HEK293 (cell line): ENCODE results near the gene KRT73.

Experiments used
- CTCF ChIA-PET: fragments of 350-600 bp; formaldehyde crosslinking; extraction: SDS; loops from one replicate; lab custom pipeline; 2021; ENCODE audit warnings: antibody characterized with exemption; lab: Yijun Ruan, JAX
- POLR2A ChIA-PET: fragments of 300-600 bp; formaldehyde crosslinking; extraction: SDS; loops from one replicate; lab custom pipeline; 2020; ENCODE audit warnings: antibody characterized with exemption, inconsistent platforms; lab: Yijun Ruan, JAX
- H3K27ac ChIP-seq: fragments of 200-500 bp; sonication (Bioruptor generic); 2 replicates; pipeline ENCODE4 v1.5.1; 2014; ENCODE audit warnings: low read depth, low read length, control low read depth, inconsistent platforms; ENCODE audit errors: extremely low read depth
- H3K36me3 ChIP-seq, 2 experiments: fragments of 200-500 bp in 1 of 2; sonication (Bioruptor generic) in 1 of 2; 1 replicate in 1 of 2; 2 replicates in 1 of 2; pipeline ENCODE4 v1.5.1; 2014 to 2017; ENCODE audit warnings: inconsistent platforms in 2 of 2, low read length in 2 of 2; ENCODE audit not compliant: control insufficient read depth in 2 of 2, insufficient read depth in 1 of 2
- H3K4me1 ChIP-seq: fragments of 200-500 bp; sonication (Bioruptor generic); 2 replicates; pipeline ENCODE4 v1.5.1; 2014; ENCODE audit warnings: mild to moderate bottlenecking, low read length, inconsistent platforms; ENCODE audit not compliant: control insufficient read depth, insufficient read depth
- H3K4me3 ChIP-seq: 2 replicates; pipeline ENCODE4 v1.5.1; 2011; ENCODE audit warnings: low read depth, mild to moderate bottlenecking, control low read depth, low read length, moderate library complexity
- H3K9me3 ChIP-seq: fragments of 200-500 bp; sonication (Bioruptor generic); 2 replicates; pipeline ENCODE4 v1.5.1; 2014; ENCODE audit warnings: low read depth, low read length, inconsistent platforms; ENCODE audit not compliant: control insufficient read depth, insufficient read depth
- BCL11B ChIP-seq: fragments of 450-650 bp; formaldehyde crosslinking; IDR thresholded peaks from 2 replicates; pipeline ENCODE4 v1.5.1; 2016; ENCODE audit warnings: low read depth, missing biosample characterization, missing genetic modification characterization
- IKZF3 ChIP-seq: fragments of 450-650 bp; IDR thresholded peaks from 2 replicates; pipeline ENCODE4 v1.5.0; 2018; ENCODE audit warnings: missing biosample characterization, mild to moderate bottlenecking, missing genetic modification characterization, moderate library complexity
- OSR2 ChIP-seq: fragments of 450-650 bp; formaldehyde crosslinking; IDR thresholded peaks from 2 replicates; pipeline ENCODE4 v1.5.1; 2016; ENCODE audit warnings: missing biosample characterization, missing genetic modification characterization
- SETDB1 ChIP-seq: IDR thresholded peaks from one replicate; pipeline ENCODE4 v1.6.1; 2017; ENCODE audit warnings: mild to moderate bottlenecking, low read length, moderate library complexity, mixed read lengths; ENCODE audit not compliant: insufficient read length
- ZBTB21 ChIP-seq: fragments of 450-650 bp; formaldehyde crosslinking; IDR thresholded peaks from 2 replicates; pipeline ENCODE4 v1.5.1; 2017; ENCODE audit warnings: missing biosample characterization, missing genetic modification characterization
- ZNF112 ChIP-seq: fragments of 450-650 bp; formaldehyde crosslinking; IDR thresholded peaks from 2 replicates; pipeline ENCODE4 v1.5.0; 2017; ENCODE audit warnings: missing biosample characterization, missing genetic modification characterization
- ZNF121 ChIP-seq: fragments of 450-650 bp; formaldehyde crosslinking; IDR thresholded peaks from 2 replicates; pipeline ENCODE4 v1.5.1; 2016; ENCODE audit warnings: missing biosample characterization, missing genetic modification characterization
- ZNF140 ChIP-seq: fragments of 450-650 bp; formaldehyde crosslinking; IDR thresholded peaks from 2 replicates; pipeline ENCODE4 v1.5.1; 2016; ENCODE audit warnings: missing biosample characterization, missing genetic modification characterization
- ZNF175 ChIP-seq: fragments of 450-650 bp; formaldehyde crosslinking; IDR thresholded peaks from 2 replicates; pipeline ENCODE4 v1.5.1; 2016; ENCODE audit warnings: missing biosample characterization, missing genetic modification characterization
- ZNF24 ChIP-seq: fragments of 450-650 bp; formaldehyde crosslinking; IDR thresholded peaks from 2 replicates; pipeline ENCODE4 v1.5.1; 2016; ENCODE audit warnings: missing biosample characterization, missing genetic modification characterization
- ZNF521 ChIP-seq: fragments of 450-650 bp; formaldehyde crosslinking; IDR thresholded peaks from 2 replicates; pipeline ENCODE4 v1.5.1; 2017; ENCODE audit warnings: missing biosample characterization, mild to moderate bottlenecking, missing genetic modification characterization
- ZNF600 ChIP-seq: fragments of 450-650 bp; formaldehyde crosslinking; IDR thresholded peaks from 2 replicates; pipeline ENCODE4 v1.5.1; 2016; ENCODE audit warnings: missing biosample characterization, missing genetic modification characterization
- ZNF623 ChIP-seq: fragments of 450-650 bp; formaldehyde crosslinking; IDR thresholded peaks from 2 replicates; pipeline ENCODE4 v1.5.1; 2016; ENCODE audit warnings: missing biosample characterization, missing genetic modification characterization
- ZNF660 ChIP-seq: fragments of 450-650 bp; IDR thresholded peaks from 2 replicates; pipeline ENCODE4 v1.5.1; 2018; ENCODE audit warnings: missing biosample characterization, mild to moderate bottlenecking, missing genetic modification characterization
- ZNF837 ChIP-seq: fragments of 450-650 bp; formaldehyde crosslinking; IDR thresholded peaks from 2 replicates; pipeline ENCODE4 v1.5.1; 2016; ENCODE audit warnings: missing biosample characterization, missing genetic modification characterization
- ZNF843 ChIP-seq: fragments of 450-650 bp; formaldehyde crosslinking; IDR thresholded peaks from 2 replicates; pipeline ENCODE4 v1.5.1; 2016; ENCODE audit warnings: missing biosample characterization, missing genetic modification characterization
- ZSCAN23 ChIP-seq: fragments of 450-650 bp; formaldehyde crosslinking; IDR thresholded peaks from 2 replicates; pipeline ENCODE4 v1.5.1; 2016; ENCODE audit warnings: missing biosample characterization, missing genetic modification characterization
- TF ChIP-seq, protein P1 (sequence below): fragments of 450-650 bp; formaldehyde crosslinking; IDR thresholded peaks from 2 replicates; pipeline ENCODE4 v1.5.1; 2016; ENCODE audit warnings: missing biosample characterization, missing genetic modification characterization, borderline replicate concordance
- TF ChIP-seq, protein P2 (sequence below): IDR thresholded peaks from 2 replicates; pipeline ENCODE4 v1.6.1; 2011; ENCODE audit warnings: mild to moderate bottlenecking, low read depth, low read length, borderline replicate concordance

Gene KRT73

GRCh38 chr12:52618216-52618615, at the start of gene KRT73:
Gene KRT73 (minus strand): TSS chr12:52618559. CDS start chr12:52618524, 35 bp downstream.
- no peaks in the 10 kb centered on the region for H3K4me1 ChIP-seq
- H3K4me3 ChIP-seq, result no peak within 1 kb of the TSS
- ChIA-PET CTCF (no interaction called here), POLR2A (no interaction called here)
- H3K9me3 ChIP-seq, result no peaks in the 10 kb centered on the region
- TF ChIP-seq SETDB1, result no peak
- no peak for TF ChIP-seq ZNF24
- no peak for TF ChIP-seq ZNF175 (tag by site-specific recombination)
- TF ChIP-seq, protein P1, sequence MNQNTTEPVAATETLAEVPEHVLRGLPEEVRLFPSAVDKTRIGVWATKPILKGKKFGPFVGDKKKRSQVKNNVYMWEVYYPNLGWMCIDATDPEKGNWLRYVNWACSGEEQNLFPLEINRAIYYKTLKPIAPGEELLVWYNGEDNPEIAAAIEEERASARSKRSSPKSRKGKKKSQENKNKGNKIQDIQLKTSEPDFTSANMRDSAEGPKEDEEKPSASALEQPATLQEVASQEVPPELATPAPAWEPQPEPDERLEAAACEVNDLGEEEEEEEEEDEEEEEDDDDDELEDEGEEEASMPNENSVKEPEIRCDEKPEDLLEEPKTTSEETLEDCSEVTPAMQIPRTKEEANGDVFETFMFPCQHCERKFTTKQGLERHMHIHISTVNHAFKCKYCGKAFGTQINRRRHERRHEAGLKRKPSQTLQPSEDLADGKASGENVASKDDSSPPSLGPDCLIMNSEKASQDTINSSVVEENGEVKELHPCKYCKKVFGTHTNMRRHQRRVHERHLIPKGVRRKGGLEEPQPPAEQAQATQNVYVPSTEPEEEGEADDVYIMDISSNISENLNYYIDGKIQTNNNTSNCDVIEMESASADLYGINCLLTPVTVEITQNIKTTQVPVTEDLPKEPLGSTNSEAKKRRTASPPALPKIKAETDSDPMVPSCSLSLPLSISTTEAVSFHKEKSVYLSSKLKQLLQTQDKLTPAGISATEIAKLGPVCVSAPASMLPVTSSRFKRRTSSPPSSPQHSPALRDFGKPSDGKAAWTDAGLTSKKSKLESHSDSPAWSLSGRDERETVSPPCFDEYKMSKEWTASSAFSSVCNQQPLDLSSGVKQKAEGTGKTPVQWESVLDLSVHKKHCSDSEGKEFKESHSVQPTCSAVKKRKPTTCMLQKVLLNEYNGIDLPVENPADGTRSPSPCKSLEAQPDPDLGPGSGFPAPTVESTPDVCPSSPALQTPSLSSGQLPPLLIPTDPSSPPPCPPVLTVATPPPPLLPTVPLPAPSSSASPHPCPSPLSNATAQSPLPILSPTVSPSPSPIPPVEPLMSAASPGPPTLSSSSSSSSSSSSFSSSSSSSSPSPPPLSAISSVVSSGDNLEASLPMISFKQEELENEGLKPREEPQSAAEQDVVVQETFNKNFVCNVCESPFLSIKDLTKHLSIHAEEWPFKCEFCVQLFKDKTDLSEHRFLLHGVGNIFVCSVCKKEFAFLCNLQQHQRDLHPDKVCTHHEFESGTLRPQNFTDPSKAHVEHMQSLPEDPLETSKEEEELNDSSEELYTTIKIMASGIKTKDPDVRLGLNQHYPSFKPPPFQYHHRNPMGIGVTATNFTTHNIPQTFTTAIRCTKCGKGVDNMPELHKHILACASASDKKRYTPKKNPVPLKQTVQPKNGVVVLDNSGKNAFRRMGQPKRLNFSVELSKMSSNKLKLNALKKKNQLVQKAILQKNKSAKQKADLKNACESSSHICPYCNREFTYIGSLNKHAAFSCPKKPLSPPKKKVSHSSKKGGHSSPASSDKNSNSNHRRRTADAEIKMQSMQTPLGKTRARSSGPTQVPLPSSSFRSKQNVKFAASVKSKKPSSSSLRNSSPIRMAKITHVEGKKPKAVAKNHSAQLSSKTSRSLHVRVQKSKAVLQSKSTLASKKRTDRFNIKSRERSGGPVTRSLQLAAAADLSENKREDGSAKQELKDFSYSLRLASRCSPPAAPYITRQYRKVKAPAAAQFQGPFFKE (tag by site-specific recombination), result no peak
- no peak for TF ChIP-seq ZBTB21 (tag by site-specific recombination)
- TF ChIP-seq, protein P2, sequence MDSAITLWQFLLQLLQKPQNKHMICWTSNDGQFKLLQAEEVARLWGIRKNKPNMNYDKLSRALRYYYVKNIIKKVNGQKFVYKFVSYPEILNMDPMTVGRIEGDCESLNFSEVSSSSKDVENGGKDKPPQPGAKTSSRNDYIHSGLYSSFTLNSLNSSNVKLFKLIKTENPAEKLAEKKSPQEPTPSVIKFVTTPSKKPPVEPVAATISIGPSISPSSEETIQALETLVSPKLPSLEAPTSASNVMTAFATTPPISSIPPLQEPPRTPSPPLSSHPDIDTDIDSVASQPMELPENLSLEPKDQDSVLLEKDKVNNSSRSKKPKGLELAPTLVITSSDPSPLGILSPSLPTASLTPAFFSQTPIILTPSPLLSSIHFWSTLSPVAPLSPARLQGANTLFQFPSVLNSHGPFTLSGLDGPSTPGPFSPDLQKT, result no peak
- TF ChIP-seq, all 188 proteins: peak for 0
- H3K27ac ChIP-seq, result no peak within 1 kb of the TSS
- no peaks in the 10 kb centered on the region for H3K36me3 ChIP-seq

DNA sequence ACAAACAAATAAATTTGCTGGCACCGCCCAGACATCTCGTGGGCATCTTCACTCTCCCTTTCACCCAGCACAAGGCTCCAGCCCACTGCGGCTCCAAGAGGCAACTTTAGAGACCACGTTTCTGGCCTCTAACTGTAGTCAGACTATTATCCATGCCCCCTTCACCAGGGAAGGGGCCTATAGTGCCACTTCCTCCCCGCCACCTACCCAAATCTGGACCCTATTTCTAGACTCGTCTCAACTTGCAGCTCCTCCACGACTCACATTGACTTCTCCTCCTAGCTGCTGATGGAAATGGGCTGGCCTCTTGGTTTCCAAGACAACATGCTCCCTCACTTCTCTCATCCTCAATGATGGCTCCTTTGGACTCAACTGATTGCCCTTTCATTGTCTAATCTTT, 49.6 kb upstream of the KRT73 start:
- H3K27ac ChIP-seq, result no peak overlapping the region
- POLR2A ChIA-PET, result interaction anchor here (1.0 kb wide), 1 partner anchor 13 kb away, joined by 3 read pairs; no protein-coding TSS in a partner anchor
- CTCF ChIA-PET, result interaction anchor here (0.6 kb wide), 1 partner anchor 210 kb away, joined by 3 read pairs; no protein-coding TSS in a partner anchor
- H3K4me1 ChIP-seq, result no peaks in the 10 kb centered on the region
- no peak for TF ChIP-seq ZNF121
- no peak for TF ChIP-seq ZNF843
- TF ChIP-seq ZNF112 (tag by site-specific recombination), result no peak
- no peak for TF ChIP-seq ZNF140 (tag by site-specific recombination)
- TF ChIP-seq ZNF600 (tag by site-specific recombination), result no peak
- no peak for TF ChIP-seq OSR2
- TF ChIP-seq ZNF521, result no peak
- no peak for TF ChIP-seq BCL11B
- TF ChIP-seq ZSCAN23 (tag by site-specific recombination), result no peak
- no peak for TF ChIP-seq ZNF837 (tag by site-specific recombination)
- no peak for TF ChIP-seq ZNF660 (tag by site-specific recombination)
- TF ChIP-seq IKZF3 (tag by site-specific recombination), result no peak
- TF ChIP-seq ZNF623, result no peak
- TF ChIP-seq, all 188 proteins: peak for 0
- Histone ChIP-seq H3K9me3 (no peaks in the 10 kb centered on the region), H3K36me3 (no peaks in the 10 kb centered on the region), H3K4me3 (no peak overlapping the region)
